Nephron progenitor cell (in vitro differentiated cells): Measurements from ENCODE around the gene TMTC2.
A peak's percentile ranks its signal among the peaks of the same experiment; 100 is the strongest.

ENCODE experiments used
- DNase-seq: peaks from one replicate; pipeline ENCODE4 v3.0.0; 2021
- H3K27ac Mint-ChIP-seq: 2 replicates; pipeline ENCODE4 v1.8.0; 2021; ENCODE audit warnings: mild to moderate bottlenecking, moderate library complexity, mixed read lengths
- H3K27me3 Mint-ChIP-seq: 2 replicates; pipeline ENCODE4 v1.8.0; 2021; ENCODE audit warnings: mild to moderate bottlenecking, low read depth, mixed read lengths; ENCODE audit not compliant: poor library complexity
- H3K36me3 Mint-ChIP-seq: 2 replicates; pipeline ENCODE4 v1.8.0; 2021; ENCODE audit warnings: low read depth, mixed read lengths
- H3K4me1 Mint-ChIP-seq: 2 replicates; pipeline ENCODE4 v1.8.0; 2021; ENCODE audit warnings: mixed read lengths
- H3K4me3 Mint-ChIP-seq: 2 replicates; pipeline ENCODE4 v1.8.0; 2021; ENCODE audit warnings: mild to moderate bottlenecking, moderate library complexity, mixed read lengths
- H3K9me3 Mint-ChIP-seq: 2 replicates; pipeline ENCODE4 v1.8.0; 2021; ENCODE audit warnings: mild to moderate bottlenecking, moderate library complexity, mixed read lengths
- CTCF ChIP-seq: fragments of 200-600 bp; sonication (generic); IDR thresholded peaks from 2 replicates; pipeline ENCODE4 v1.5.0; 2021; ENCODE audit warnings: antibody characterized with exemption

The TMTC2 gene

GRCh38 chr12:82857276-82857675 is 170.6 kb downstream of the TMTC2 start:
- peaks cover 34% of the 10 kb centered on the region for H3K36me3 Mint-ChIP-seq
- H3K4me3 Mint-ChIP-seq: no peak overlapping the region
- no peaks in the 10 kb centered on the region for H3K27me3 Mint-ChIP-seq
- H3K9me3 Mint-ChIP-seq: peaks cover 3% of the 10 kb centered on the region
- H3K4me1 Mint-ChIP-seq: peaks cover 24% of the 10 kb centered on the region
- H3K27ac Mint-ChIP-seq: peak overlapping the region; percentile 93
- no peak for TF ChIP-seq CTCF
- DNase-seq: peak; percentile 4

DNA sequence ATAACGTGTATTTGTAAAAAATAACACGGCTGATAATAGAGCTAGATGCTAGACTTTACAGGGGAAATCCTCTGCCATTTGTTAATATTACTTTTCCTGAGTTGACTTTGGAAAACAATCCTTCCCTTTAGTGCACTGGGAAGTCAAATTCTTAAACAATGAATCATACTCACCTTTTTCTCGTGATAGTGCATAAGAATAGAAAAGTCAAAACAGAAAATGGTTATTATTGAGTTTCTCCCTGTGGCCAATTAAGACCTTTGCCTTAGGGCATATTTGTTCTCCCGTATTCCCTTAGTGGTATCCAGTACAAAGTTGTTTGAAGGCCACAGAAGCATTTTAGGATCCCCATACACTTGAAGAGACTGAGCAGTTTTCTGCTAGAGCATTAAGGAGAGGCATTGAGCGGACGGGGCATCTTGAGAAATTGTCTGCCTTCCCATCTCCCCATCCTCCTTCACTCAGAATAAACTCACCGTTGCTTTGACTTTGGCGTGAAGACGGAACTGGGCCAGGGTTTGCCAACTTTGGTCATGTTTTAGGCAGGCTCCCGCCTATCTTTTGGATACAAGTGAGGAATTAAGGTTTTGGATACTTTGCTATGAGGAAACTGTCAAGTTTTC is 171.3 kb downstream of the TMTC2 start:
- TF ChIP-seq CTCF: no peak
- no peaks in the 10 kb centered on the region for H3K27me3 Mint-ChIP-seq
- H3K4me3 Mint-ChIP-seq: no peak overlapping the region
- peaks cover 31% of the 10 kb centered on the region for H3K4me1 Mint-ChIP-seq
- H3K9me3 Mint-ChIP-seq: peaks cover 3% of the 10 kb centered on the region
- peaks cover 28% of the 10 kb centered on the region for H3K36me3 Mint-ChIP-seq
- peak overlapping the region; percentile 64 for H3K27ac Mint-ChIP-seq
- no peak for DNase-seq

DNA sequence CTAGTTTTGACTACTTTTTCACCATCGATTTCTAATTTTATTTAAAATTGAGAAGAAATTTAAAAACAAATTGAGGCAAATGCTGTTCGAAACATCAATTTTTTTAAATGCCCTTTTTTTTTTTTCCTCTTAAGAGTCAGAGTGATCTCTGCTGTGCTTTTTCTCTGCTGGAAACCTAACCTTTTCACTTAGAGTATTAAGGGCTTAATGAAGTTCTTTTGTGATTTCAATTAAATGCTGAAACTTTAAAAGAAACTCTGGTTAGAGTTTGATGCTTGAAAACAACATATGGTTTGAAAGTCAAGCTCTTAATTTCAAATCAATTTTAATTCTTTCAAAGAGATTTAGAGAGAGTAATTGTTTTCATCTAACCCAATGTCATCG is 171.8 kb downstream of the TMTC2 start:
- H3K4me1 Mint-ChIP-seq: peaks cover 34% of the 10 kb centered on the region
- H3K4me3 Mint-ChIP-seq: no peak overlapping the region
- no peak overlapping the region for H3K27ac Mint-ChIP-seq
- H3K36me3 Mint-ChIP-seq: peaks cover 29% of the 10 kb centered on the region
- no peaks in the 10 kb centered on the region for H3K27me3 Mint-ChIP-seq
- DNase-seq: no peak
- H3K9me3 Mint-ChIP-seq: peaks cover 3% of the 10 kb centered on the region
- TF ChIP-seq CTCF: no peak

DNA sequence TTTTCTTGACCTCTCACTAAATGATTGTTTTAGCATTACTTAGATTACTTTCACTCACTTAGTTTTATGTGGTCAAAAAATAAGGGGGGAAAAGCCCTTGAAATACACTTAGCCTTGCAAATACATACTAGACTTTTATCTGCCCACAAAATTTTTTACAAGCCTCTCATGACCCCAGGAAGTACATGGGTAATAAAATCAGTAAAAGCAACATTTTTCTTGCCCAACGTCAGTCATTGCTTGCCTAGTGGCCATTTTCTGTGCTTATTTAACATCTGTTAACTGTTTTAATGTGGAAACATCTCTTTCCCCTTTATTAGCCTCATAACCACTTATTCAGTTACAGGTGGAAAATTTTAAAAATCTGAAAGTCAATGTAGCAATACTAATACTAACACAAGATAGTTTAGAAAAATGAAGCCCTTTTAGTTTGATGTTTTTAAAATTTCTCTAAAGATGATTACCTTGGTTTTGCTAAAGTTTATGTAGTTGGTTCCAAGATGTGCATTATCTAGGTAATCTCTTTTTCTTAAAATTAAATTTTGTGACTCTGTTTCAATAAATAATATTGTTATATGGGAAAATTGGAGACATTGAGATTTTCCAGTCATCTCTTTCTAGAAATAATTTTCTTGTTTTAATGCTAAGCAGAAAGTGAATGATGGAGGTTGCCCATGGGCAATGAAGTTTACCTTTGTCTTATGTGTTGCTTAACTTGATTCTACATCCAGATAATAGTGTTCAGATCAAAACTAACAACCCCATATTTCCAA is 175.5 kb downstream of the TMTC2 start:
- H3K27me3 Mint-ChIP-seq: no peaks in the 10 kb centered on the region
- TF ChIP-seq CTCF: no peak
- H3K9me3 Mint-ChIP-seq: no peaks in the 10 kb centered on the region
- peak overlapping the region; percentile 11 for H3K27ac Mint-ChIP-seq
- no peak overlapping the region for H3K4me3 Mint-ChIP-seq
- peaks cover 41% of the 10 kb centered on the region for H3K4me1 Mint-ChIP-seq
- no peak for DNase-seq
- peaks cover 30% of the 10 kb centered on the region for H3K36me3 Mint-ChIP-seq

GRCh38 chr12:82862876-82863649 is 176.4 kb downstream of the TMTC2 start:
- Mint-ChIP-seq H3K4me3 (no peak overlapping the region), H3K36me3 (peaks cover 22% of the 10 kb centered on the region), H3K27ac (no peak overlapping the region), H3K4me1 (peaks cover 36% of the 10 kb centered on the region), H3K9me3 (no peaks in the 10 kb centered on the region), H3K27me3 (no peaks in the 10 kb centered on the region)
- DNase-seq: no peak
- no peak for TF ChIP-seq CTCF
